GM18873 (cell line): ENCODE measurements around the gene MINAR2.

Experiments used
- ATAC-seq: cut with Tn5 transposase; IDR thresholded peaks from one replicate; pipeline ENCODE4 v1.9.1; 2021; ENCODE audit warnings: mild to moderate bottlenecking, moderate library complexity, moderate number of reproducible peaks; ENCODE audit not compliant: unreplicated experiment, low FRiP score

The MINAR2 gene

GRCh38 chr5:129770024-129770820, 22.3 kb downstream of the MINAR2 start:
- no peak for ATAC-seq

- peak; percentile 60 for ATAC-seq
Observed at GRCh38 chr5:129771058-129771838, 23.4 kb downstream of the MINAR2 start.

- no peak for ATAC-seq
Observed at GRCh38 chr5:129773376-129773775, 25.5 kb downstream of the MINAR2 start.

- no peak for ATAC-seq
Observed at GRCh38 chr5:129781594-129781993, 33.7 kb downstream of the MINAR2 start.

- ATAC-seq: no peak
Observed at GRCh38 chr5:129803403-129803802, 55.5 kb downstream of the MINAR2 start.

GRCh38 chr5:129804705-129805104, 56.8 kb downstream of the MINAR2 start:
- no peak for ATAC-seq

GRCh38 chr5:129807162-129807814, 59.4 kb downstream of the MINAR2 start:
- ATAC-seq: no peak
